Measurements from ENCODE around the gene MYO19. TPM values are rescaled to one million over a fixed set of nuclear protein-coding genes. Genes with fewer than 3 reads are reported as not detected.

Gene MYO19
- total and polyA plus RNA-seq, 9 of the 15 experiments (the other 6 are each of a cell fraction or from before 2014, with no cell fraction given) = 21.6 to 176 (median 129) TPM

GRCh38 chr17:36475346-36475970 lies 59.2 kb downstream of the MYO19 start:
- 1% methylated on average over 4 of the region's 4 CpGs for WGBS (ENCODE audit: insufficient coverage, low coverage, missing lambda C conversion rate)
- Histone ChIP-seq H3K9me3 (replicated peaks; ENCODE audit: control insufficient read depth, insufficient read depth, low read depth, low read length) (no peaks in the 10 kb centered on the region), H3K36me3 (ENCODE audit: control insufficient read depth, insufficient read depth, low read length) (no peaks in the 10 kb centered on the region), H3K9me1 (ENCODE audit: control insufficient read depth, insufficient read depth, low read length) (no peaks in the 10 kb centered on the region), H4K20me1 (replicated peaks; ENCODE audit: control insufficient read depth, insufficient read depth, low read length) (no peaks in the 10 kb centered on the region; the same call in 1 of the 2 replicates), H3K4me2 (ENCODE audit: insufficient read depth, low read length) (no peak overlapping the region), H2AFZ (ENCODE audit: low read depth, low read length) (no peak overlapping the region), H3K27me3 (ENCODE audit: control insufficient read depth in 2 of 2, insufficient read depth in 2 of 2, low read length in 2 of 2) (peaks cover 4 to 15% of the 10 kb centered on the region in 2 experiments; a peak in 4 of 5 replicates), H3K9ac (ENCODE audit: insufficient read depth in 1 of 2, low read depth in 2 of 2, low read length in 2 of 2) (no peak overlapping the region), H3K4me1 (replicated peaks in 1 of 2; ENCODE audit: control insufficient read depth in 2 of 2, insufficient read depth in 2 of 2, low read length in 2 of 2) (no peaks in the 10 kb centered on the region), H3K4me3 (no peak overlapping the region), H3K79me2 (ENCODE audit: control insufficient read depth, insufficient read depth, low read length) (no peaks in the 10 kb centered on the region), H3K27ac (ENCODE audit: extremely low read depth, low read depth, low read length) (no peak overlapping the region)
- ChIA-PET POLR2A (no interaction called here), CTCF (ENCODE audit: low intra/inter-chr PET ratio) (no interaction called here)
- intact Hi-C loops (cut with micrococcal nuclease) = no loop called here
- in situ Hi-C loops (cut with MboI) = loop anchor here (10.0 to 25.0 kb wide), 2 partner anchors 281 to 513 kb away; partner anchors contain the start of genes CCL3L1 and CCL3L3
- no peak for ATAC-seq
- no TSS peak for BruUV-seq (replicated peaks)
- no peak for FAIRE-seq
- DNase-seq (ENCODE audit: extremely low read depth in 1 of 4, low spot score in 3 of 4) = no peak
- TF ChIP-seq ZNF79 (CRISPR knock-in tag; IDR thresholded peaks at IDR 0.05; ENCODE audit: low read depth) (no peak), NELFE (IDR thresholded peaks at IDR 0.05; ENCODE audit: insufficient read depth, insufficient read length) (no peak), ZBTB7A (IDR thresholded peaks at IDR 0.05; ENCODE audit: borderline replicate concordance, control insufficient read depth, low read depth, low read length) (no peak), TFAP4 (CRISPR knock-in tag; IDR thresholded peaks at IDR 0.05; ENCODE audit: borderline replicate concordance) (no peak), ZNF124 (CRISPR knock-in tag; IDR thresholded peaks at IDR 0.05) (no peak), BCL6 (CRISPR knock-in tag; IDR thresholded peaks at IDR 0.05) (no peak), MED1 (CRISPR knock-in tag; IDR thresholded peaks at IDR 0.05; ENCODE audit: borderline replicate concordance) (no peak), VEZF1 (CRISPR knock-in tag; IDR thresholded peaks at IDR 0.05) (no peak), CBX2 (IDR thresholded peaks at IDR 0.05; ENCODE audit: insufficient read depth, low read length, poor library complexity, severe bottlenecking) (no peak), GATAD2B (IDR thresholded peaks at IDR 0.05; ENCODE audit: borderline replicate concordance) (no peak), YY1 (IDR thresholded peaks at IDR 0.05; ENCODE audit: borderline replicate concordance in 1 of 3, control insufficient read depth in 1 of 3, extremely low read depth in 1 of 3, insufficient read depth in 3 of 3, insufficient read length in 1 of 3, insufficient replicate concordance in 2 of 3, low read depth in 1 of 3, low read length in 2 of 3) (no peak)
- TF ChIP-seq, protein P1, sequence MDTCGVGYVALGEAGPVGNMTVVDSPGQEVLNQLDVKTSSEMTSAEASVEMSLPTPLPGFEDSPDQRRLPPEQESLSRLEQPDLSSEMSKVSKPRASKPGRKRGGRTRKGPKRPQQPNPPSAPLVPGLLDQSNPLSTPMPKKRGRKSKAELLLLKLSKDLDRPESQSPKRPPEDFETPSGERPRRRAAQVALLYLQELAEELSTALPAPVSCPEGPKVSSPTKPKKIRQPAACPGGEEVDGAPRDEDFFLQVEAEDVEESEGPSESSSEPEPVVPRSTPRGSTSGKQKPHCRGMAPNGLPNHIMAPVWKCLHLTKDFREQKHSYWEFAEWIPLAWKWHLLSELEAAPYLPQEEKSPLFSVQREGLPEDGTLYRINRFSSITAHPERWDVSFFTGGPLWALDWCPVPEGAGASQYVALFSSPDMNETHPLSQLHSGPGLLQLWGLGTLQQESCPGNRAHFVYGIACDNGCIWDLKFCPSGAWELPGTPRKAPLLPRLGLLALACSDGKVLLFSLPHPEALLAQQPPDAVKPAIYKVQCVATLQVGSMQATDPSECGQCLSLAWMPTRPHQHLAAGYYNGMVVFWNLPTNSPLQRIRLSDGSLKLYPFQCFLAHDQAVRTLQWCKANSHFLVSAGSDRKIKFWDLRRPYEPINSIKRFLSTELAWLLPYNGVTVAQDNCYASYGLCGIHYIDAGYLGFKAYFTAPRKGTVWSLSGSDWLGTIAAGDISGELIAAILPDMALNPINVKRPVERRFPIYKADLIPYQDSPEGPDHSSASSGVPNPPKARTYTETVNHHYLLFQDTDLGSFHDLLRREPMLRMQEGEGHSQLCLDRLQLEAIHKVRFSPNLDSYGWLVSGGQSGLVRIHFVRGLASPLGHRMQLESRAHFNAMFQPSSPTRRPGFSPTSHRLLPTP (IDR thresholded peaks at IDR 0.05; ENCODE audit: borderline replicate concordance, extremely low read depth, insufficient read length) = no peak

Measured in K562 (cell line).